LNCaP clone FGC (cell line): Measurements from ENCODE around the gene RASSF6.
"Not testable (repeated sequence)": the region's sequence is repeated elsewhere in the genome, so short reads cannot be mapped to it uniquely, and the experiment has no call there.

Experiments
- DNase-seq: peaks from one replicate; pipeline ENCODE4 v3.0.0-alpha.2; 2011; ENCODE audit warnings: low read depth
- H3K4me3 ChIP-seq: 2 replicates; pipeline ENCODE4 v1.5.1; 2011; ENCODE audit warnings: mild to moderate bottlenecking, low read depth, low read length, control low read depth
- TF ChIP-seq, protein P1 (sequence below): IDR thresholded peaks from 2 replicates; pipeline ENCODE4 v1.5.1; 2012; ENCODE audit warnings: mild to moderate bottlenecking; ENCODE audit not compliant: control insufficient read depth, insufficient read depth; ENCODE audit errors: extremely low read depth

The RASSF6 gene

DNA sequence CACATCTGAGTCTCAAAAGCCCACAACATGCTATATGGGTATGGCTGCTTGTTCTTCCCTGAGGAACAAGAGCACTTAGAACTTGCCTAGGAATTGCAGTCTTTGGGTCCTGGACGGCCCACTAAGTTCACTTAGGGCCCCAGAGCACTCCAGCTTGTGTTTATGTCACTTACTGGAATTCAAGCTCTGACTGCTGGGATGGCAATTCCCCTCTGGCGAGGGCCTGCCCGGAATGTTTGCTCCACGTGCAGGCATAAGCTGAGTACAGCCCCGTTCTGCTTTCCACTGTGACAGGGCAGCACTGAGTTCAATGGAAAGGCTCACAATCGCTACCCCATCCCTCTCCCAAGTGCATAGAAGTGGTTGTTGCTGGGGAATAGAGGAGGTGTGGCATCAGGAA lies 25.9 kb upstream of the RASSF6 start:
- H3K4me3 ChIP-seq, result no peak overlapping the region
- DNase-seq, result no peak
- TF ChIP-seq, protein P1, sequence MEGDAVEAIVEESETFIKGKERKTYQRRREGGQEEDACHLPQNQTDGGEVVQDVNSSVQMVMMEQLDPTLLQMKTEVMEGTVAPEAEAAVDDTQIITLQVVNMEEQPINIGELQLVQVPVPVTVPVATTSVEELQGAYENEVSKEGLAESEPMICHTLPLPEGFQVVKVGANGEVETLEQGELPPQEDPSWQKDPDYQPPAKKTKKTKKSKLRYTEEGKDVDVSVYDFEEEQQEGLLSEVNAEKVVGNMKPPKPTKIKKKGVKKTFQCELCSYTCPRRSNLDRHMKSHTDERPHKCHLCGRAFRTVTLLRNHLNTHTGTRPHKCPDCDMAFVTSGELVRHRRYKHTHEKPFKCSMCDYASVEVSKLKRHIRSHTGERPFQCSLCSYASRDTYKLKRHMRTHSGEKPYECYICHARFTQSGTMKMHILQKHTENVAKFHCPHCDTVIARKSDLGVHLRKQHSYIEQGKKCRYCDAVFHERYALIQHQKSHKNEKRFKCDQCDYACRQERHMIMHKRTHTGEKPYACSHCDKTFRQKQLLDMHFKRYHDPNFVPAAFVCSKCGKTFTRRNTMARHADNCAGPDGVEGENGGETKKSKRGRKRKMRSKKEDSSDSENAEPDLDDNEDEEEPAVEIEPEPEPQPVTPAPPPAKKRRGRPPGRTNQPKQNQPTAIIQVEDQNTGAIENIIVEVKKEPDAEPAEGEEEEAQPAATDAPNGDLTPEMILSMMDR, result no peak

DNA sequence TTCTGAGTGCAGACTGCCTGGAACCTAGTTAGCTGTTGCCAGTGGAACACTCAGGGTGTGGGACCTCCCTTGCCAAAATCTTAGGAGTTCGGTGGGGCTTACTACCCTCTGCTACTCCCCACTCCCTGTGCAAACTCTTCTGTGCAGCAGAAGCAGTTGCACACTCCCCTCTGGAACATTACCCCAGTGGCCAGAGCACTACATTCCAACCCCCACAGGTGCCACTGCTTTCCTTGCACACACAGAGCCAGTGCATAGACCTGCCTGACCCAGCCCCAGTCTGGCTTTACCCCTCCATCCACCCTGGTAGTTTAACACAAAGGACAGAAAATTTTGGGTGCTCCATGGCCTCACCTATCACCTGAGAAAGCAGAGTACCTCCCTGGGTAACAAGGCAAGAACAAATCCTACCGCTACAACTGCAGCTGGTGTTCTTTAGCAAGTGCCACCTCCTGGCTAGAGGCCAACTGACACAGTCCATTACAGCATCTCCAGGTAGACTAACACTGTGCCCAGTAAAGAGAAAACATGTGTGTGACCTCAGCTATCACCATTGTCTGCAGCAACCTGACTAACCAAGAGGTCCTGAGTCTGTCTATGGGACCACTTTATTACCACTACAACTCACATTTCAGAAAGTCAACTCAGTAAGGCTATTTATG lies 11.5 kb upstream of the RASSF6 start:
- no peak for DNase-seq
- TF ChIP-seq, protein P1, result no peak
- H3K4me3 ChIP-seq, result no peak overlapping the region

DNA sequence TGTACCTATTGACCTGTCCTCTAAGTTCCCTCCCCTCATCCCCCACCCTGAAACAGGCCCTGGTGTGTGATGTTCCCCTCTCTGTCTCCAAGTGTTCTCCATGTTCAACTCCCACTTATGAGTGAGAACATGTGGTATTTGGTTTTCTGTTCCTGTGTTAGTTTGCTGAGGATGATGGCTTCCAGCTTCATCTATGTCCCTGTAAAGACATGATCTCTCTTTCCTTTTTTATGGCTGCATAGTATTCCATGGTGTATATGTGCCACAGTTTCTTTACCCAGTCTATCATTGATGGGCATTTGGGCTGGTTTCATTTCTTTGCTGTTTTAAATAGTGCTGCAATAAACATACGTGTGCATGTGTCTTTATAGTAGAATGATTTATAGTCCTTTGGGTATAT lies 8.6 kb upstream of the RASSF6 start:
- not testable (repeated sequence) for H3K4me3 ChIP-seq, DNase-seq

DNA sequence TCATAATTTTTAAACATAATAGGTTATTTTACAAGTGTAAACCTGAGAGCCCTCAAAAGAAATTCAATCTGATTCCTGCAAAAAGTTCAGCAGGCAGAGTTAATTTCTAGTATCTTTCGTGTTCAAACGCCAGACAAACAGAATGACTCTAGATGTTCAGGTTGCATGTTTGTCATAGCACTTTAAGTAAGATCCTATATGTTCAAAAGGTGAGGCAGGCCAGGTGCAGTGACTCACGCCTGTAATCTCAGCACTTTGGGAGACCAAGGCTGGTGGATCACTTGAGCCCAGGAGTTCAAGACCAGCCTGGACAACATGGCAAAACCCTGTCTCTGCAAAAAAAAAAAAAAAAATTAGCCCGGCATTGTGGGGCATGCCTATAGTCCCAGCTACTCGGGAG lies 1.1 kb upstream of the RASSF6 start:
- no peak overlapping the region for H3K4me3 ChIP-seq
- TF ChIP-seq, protein P1, result no peak
- no peak for DNase-seq

DNA sequence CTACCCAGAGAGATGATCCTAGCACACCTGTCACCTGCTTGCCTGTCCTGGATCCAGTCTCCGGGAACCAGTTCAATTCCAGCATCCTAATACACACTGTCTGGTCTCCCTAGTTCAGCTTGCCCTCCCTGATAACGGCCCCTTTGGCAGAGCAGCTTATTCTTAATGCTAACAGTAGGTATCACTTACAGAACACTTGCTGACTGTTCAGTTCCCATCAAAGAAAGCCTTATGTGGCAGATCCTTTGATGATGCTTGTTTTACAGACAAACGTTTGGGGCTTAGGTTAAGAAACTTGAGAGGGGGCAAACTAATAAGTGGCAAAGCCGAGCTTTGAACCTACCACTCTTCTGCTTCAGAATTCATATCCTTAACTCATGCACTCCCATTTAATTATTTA lies 890 bp downstream of the RASSF6 start:
- TF ChIP-seq, protein P1, result no peak
- no peak overlapping the region for H3K4me3 ChIP-seq
- no peak for DNase-seq

DNA sequence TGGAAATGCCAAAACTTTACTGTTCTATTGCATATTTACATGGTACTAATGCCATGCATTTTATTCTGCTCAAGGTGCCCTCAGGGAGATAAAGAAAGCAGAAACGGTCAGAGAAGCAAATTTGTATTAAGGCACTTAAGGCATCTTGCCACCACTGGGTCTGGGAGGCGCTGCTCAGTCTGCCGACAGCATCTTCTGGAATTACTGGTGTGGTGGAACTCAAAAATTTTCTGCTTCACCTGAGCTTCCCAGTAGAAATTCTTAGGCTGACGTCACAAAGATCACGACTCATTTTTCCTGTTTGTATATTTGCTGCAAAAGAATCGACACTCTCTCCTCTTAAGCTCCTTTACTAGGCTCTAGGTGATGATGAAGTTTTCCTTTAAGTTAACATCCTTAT lies 3.0 kb downstream of the RASSF6 start:
- DNase-seq, result no peak
- TF ChIP-seq, protein P1, result no peak
- H3K4me3 ChIP-seq, result no peak overlapping the region

DNA sequence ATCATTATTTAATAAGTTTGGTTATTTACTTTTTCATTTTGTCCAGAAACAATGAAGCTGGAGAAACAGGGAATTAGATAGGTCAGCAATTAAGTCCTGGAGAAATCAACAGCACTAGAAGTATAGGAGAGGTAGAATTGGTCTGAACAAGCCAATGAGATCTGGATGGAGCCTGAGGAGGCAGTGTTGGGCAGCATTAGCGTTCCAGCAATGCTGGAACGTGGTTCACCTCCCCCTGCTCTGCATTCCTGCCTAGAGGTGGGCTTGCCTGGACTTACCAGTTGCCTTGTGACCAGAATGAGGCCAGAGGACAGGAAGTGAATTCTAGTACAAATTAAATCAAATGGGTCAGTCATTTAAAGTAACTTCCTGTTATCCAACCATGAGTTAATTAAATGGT lies 4.6 kb downstream of the RASSF6 start:
- no peak for DNase-seq
- no peak overlapping the region for H3K4me3 ChIP-seq
- TF ChIP-seq, protein P1, result no peak
